ENCODE data around the gene RPL11.
"Not testable (repeated sequence)": the region's sequence is repeated elsewhere in the genome, so short reads cannot be mapped to it uniquely, and the experiment has no call there.

Gene RPL11

GRCh38 chr1:23691499-23692307 is at the start of gene RPL11:
Gene RPL11, plus strand, starts transcription at chr1:23691806. Its CDS starts 18 bp downstream, at chr1:23691824.
- DNase-seq (ENCODE audit: low read depth, low spot score) = peak; percentile 76

GRCh38 chr1:23643736-23644554 is 47.7 kb upstream of the RPL11 start:
- no peak for DNase-seq (ENCODE audit: low read depth, low spot score)

GRCh38 chr1:23644555-23644866 is 47.1 kb upstream of the RPL11 start:
- no peak for DNase-seq (ENCODE audit: low read depth, low spot score)

DNA sequence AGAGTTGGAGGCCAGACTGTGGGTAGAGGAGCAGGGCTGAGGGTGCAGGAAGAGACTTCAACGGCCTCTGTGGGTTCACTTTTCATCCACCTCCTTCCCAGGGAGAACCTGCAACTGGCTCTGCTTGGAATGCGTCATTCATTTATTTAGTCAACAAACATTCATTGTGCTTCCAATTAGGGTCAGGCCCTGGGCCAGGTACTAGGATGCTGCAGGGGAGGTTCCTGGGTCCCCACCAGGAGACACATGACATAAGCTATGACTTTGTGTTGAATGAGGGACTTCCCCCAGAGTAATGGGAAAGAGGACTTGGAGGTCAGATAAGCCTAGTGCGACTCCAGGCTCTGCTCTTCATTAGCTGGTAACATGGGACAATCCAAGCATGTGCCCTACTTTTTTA is 46.3 kb upstream of the RPL11 start:
- no peak for DNase-seq (ENCODE audit: low read depth, low spot score)

DNA sequence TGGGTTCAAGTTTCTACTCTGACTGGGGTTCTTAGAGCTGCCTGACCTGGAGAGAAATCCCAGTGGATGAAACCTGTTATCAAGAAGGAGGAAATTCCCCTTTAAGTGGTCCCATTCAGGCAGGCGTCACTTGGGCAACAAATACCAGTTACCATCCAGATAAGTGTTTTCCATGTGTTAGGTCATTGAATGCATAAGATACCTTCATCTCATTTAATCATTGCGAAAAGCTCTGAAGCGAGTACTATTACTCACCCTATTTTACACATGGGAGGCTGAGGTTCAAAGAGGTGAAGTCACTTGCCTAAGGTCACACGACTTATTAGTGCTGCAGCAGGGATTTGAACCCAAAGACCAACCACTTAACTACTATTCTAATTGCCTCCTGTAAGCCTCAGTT is 45.5 kb upstream of the RPL11 start:
- no peak for DNase-seq (ENCODE audit: low read depth, low spot score)

DNA sequence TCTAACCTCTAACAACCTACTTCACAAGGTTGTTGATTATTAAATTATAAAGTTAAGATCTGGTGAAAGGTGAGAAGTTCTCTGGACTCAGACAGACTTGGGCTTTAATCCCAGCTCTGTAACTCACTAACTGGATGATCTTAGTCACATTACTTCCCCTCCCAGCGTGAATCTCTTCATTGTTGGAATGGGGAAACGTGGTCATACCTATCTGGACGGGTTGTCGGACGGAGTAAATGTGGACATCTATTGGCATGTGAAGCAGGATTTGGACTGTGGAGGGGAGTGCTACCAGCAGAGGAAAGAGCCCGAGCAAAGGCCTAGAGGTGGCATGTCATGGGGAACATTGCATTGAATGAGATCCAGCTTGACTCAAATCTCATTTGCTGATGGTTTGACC is 45.1 kb upstream of the RPL11 start:
- DNase-seq (ENCODE audit: low read depth, low spot score) = no peak

DNA sequence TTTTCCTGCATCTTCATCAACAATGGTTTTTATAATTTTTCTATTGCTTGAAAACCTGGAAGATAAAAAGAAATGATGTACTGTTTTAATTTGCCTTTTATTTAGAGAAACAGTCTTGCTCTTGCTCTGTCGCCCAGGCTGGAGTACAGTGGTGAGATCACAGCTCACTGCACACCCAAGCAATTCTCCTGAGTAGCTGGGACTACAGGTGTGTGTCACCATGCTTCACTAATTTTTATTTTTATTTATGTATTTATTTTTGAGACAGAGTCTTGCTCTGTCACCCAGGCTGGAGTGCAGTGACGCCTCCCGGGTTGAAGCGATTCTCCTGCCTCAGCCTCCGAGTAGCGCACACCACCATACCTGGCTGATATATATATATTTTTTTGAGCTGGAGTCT is 43.0 kb upstream of the RPL11 start:
- no peak for DNase-seq (ENCODE audit: low read depth, low spot score)

DNA sequence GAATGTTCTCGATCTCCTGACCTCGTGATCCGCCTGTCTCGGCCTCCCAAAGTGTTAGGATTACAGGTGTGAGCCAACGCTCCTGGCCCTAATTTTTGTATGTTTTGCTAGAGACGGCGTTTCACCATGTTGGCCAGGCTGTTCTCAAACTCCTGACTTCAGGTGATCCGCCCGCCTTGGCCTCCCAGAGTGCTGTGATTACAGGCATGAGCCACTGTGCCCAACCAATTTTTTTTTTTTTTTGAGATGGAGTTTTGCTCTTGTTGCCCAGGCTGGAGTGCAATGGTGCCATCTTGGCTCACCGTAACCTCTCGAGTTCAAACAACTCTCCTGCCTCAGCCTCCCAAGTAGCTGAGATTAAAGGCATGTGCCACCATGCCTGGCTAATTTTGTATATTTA is 42.4 kb upstream of the RPL11 start:
- DNase-seq (ENCODE audit: low read depth, low spot score) = not testable (repeated sequence)

DNA sequence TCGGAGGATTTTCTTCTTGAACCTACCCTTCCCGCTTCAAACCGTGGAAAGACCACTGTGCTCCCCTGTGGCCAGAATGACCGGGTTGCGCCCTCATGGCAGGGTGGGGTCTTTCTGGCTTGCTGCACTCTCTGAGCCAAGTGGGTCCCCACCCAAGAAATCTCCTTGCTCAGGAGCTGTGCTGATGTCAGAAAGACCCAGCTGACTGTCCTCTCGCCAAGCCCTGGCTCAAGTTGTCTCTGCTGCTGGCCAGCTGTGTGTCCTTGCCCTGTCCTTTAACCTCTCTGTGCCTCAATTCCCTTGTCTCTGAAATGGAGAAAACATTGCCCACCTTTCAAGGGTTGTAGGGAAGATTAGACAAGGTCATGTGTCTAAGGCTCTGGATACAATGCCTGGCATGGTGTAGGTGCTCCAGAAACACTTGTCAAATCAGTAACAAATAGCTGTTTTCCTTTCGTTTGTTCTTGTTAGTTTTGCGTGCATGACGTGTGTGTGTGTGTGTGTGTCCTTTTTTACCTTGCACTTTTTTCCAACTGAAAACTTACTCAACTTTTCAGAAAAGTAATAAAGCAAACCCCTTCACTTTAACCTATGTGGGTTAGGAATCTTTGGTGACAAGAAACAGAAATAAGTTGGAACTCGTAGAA is 41.1 kb upstream of the RPL11 start:
- no peak for DNase-seq (ENCODE audit: low read depth, low spot score)

- no peak for DNase-seq (ENCODE audit: low read depth, low spot score)
Observed at GRCh38 chr1:23651069-23651808, 40.4 kb upstream of the RPL11 start.

DNA sequence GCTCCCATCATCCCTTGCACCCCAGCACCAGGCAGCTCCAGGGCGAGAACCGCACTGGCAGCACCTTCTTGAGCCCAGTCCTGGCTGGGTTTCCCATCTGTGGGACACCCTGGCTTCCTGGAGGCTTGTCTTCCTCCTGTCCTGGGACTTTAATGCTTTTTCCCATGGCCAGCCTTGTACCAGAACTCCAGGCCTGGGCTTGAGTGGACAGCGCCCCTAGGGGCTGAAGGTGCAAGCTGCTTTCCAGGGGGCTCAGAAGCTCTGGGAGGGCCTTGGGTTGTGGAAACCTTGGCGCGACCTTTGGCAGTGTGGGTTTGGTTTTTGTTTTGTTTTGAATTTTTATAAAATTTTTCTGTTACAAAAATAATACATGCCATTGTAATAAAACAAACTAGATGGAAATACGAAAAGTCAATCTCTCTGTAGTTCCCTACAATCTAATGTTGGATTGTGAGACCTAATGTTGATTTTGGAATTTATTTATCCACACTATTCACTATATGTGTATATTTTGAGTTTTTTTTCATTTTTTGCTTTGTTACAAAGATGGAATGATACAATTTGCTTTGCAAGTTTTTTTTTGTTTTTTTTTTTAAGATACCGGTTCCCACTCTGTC is 33.8 kb upstream of the RPL11 start:
- DNase-seq (ENCODE audit: low read depth, low spot score) = no peak

GRCh38 chr1:23660671-23661070 is 30.9 kb upstream of the RPL11 start:
- DNase-seq (ENCODE audit: low read depth, low spot score) = no peak

DNA sequence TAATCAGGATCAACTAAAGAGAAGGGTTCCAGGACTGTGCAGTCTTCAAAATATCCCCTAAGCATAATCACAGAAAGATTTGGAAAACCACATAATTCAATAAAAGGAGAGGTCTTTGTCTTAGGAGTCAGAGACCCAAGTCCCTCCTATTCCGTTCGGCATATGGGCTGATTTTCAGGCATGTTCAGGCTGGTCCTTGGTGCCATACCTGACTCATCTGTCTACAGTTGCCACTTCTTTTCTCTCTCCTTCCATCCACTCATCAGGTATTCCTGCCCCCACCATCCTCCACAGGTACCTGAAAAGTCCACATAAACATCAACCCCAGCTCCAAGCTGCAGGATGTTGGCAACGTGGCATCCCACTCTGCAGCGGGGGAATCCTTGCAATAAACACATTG is 29.7 kb upstream of the RPL11 start:
- no peak for DNase-seq (ENCODE audit: low read depth, low spot score)

DNA sequence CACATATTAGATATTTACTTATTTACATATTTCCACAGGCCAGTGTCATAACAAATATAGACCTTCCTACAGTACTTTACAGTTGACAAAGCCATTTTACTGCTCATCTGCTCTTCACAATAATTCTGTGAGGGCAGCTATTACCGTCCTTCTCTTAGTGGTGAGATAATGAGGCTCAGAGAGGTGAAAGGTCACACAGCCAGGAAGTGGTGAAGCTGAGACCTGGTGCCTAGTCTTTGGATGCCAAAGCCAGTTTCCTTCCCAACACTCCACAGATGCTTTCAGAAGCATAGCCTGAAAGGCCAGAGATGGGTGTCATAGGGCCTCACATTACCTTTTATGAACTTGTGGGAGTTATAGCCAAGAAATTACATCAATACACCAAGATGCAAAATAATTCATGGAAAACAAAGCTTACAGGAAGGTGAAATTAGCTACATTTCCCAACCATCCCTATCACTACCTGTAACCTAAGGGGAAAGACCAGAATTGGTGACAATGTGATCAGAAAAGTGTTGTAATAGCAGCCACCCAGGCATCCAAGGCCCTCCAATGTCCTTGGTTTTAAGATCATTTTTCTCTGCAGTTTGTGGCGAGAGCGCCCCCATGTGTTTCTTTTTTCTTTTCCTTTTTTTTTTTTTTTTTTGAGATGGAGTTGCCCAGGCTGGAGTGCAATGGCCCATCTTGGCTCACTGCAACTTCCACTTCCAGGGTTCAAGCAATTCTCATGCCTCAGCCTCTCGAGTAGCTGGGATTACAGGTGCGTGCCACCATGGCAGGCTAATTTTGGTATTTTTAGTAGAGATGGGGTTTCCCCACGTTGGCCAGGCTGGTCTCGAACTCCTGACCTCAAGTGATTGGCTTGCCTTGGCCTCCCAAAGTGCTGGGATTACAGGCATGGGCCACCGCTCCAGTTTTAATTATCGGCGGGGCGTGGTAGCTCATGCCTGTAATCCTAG is 26.5 kb upstream of the RPL11 start:
- no peak for DNase-seq (ENCODE audit: low read depth, low spot score)

DNA sequence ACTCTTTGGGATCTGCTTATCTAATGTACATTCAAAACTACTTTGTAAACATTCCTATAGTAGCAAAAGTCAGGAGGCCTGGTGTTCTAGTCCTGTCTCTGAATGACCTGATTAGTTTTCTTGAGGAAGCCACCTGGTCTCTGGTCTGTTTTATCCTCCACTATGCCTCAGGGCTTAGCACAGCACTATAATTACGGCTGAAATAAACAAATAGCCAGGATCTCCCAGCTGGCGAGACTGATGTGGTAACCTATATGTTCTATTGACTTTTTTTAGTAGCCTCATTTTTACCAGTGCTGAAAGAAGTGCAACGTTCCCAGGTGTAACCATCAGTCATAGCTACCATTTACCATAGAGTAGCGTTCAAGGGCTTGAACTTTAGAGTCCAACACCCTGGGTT is 24.2 kb upstream of the RPL11 start:
- no peak for DNase-seq (ENCODE audit: low read depth, low spot score)

DNA sequence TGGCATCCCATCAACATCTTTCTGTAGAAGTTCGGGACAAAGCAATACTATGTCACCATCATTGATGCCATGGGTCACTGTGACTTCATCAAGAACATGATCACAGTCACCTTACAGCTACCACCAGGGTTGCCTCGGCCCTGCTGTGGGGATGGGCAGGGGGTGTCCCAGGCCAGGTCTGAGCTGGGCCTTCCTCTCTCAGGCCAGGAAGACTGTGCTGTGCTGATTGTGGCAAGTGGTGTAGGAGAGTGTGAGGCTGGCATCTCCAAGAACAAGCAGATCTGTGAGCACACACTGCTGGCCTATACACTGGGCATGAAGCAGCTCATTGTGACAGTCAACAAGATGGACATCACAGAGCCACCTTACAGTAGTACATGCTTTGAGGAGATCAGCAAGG is 20.9 kb upstream of the RPL11 start:
- DNase-seq (ENCODE audit: low read depth, low spot score) = no peak

GRCh38 chr1:23673086-23673813 is 18.4 kb upstream of the RPL11 start:
- DNase-seq (ENCODE audit: low read depth, low spot score) = no peak

- no peak for DNase-seq (ENCODE audit: low read depth, low spot score)
Observed at GRCh38 chr1:23679815-23680214, 11.8 kb upstream of the RPL11 start.

DNA sequence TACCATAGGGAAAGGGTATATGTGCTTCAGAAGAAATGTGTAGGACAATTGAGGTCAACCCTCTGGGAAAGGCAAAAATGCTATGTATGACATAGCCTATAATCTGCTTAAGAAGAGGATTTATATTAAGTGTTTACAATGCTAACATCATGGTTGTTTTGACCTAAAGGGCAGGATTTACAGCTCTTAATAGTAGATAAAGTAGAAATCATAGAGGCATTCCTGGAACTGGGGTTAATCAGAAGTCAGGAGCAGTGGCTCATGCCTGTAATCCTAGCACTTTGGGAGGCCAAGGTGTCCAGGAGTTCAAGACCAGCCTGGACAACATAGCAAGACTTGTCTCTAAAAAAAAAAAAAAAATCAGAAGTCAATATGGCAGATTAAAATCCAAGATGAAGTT is 8.7 kb upstream of the RPL11 start:
- DNase-seq (ENCODE audit: low read depth, low spot score) = no peak

DNA sequence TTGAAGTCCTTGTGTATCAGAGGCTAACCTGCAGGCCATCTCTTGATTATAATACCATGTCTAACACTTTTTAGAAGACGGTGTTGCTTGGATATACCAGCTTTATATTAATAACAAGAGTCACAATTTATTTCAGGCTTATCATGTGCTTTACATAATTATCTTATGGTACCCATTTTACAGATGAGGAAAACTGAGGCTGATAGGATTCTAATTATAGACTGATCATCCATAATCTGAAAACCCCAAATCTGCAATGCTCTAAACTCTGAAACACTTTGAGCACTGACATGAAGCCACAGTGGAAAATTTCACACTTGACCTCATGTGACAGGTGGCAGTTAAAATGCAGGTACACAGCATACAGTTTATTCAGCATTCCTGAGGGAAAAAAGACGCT is 7.2 kb upstream of the RPL11 start:
- DNase-seq (ENCODE audit: low read depth, low spot score) = no peak

Measured in activated CD4-positive, CD25-positive, alpha-beta regulatory T cell treated with anti-CD3 and anti-CD28 coated beads, Interleukin-2, amount 50 U/mL, for 16 hours (primary cell).